Endothelial cell of umbilical vein (primary cell): ENCODE data around the gene ARHGAP42. TPM values are rescaled to one million over a fixed set of nuclear protein-coding genes. Genes with fewer than 3 reads are reported as not detected.

ENCODE experiments used
- BruUV-seq: library from RNA; stranded (reverse); fragments of 400-500 nt; replicated peaks from 2 replicates; lab custom pipeline; 2021; lab: Mats Ljungman, UMichigan
- CTCF ChIA-PET: fragments of 300-600, 350-600 bp; sonication (Branson Sonifier 250); formaldehyde crosslinking; loops from one replicate; lab custom pipeline; 2021; ENCODE audit warnings: antibody characterized with exemption, inconsistent platforms; lab: Charles Lee
- POLR2A ChIA-PET: fragments of 300-600, 350-600 bp; sonication (Branson Sonifier 250); formaldehyde crosslinking; loops from one replicate; lab custom pipeline; 2021; ENCODE audit warnings: antibody characterized with exemption, inconsistent platforms; lab: Charles Lee
- DNase-seq: peaks from one replicate; pipeline ENCODE4 v3.0.0-alpha.2; 2011; ENCODE audit warnings: low read depth, low spot score
- FAIRE-seq: peaks from 2 replicates; lab custom pipeline; 2011; peaks lifted over from hg19 to GRCh38; lab: Jason Lieb, UNC
- H2AFZ ChIP-seq: 2 replicates; pipeline ENCODE4 v1.6.0; 2012; ENCODE audit warnings: low read depth, low read length, control low read depth, inconsistent platforms
- H3K27ac ChIP-seq: 2 replicates; pipeline ENCODE4 v1.5.1; 2011; ENCODE audit warnings: low read depth, mild to moderate bottlenecking, control low read depth, low read length, moderate library complexity; ENCODE audit not compliant: insufficient read depth
- H3K27me3 ChIP-seq, 2 experiments: 2 replicates each; pipeline versions ENCODE4 v1.6.0 to v1.6.1; 2011; ENCODE audit warnings: low read length in 2 of 2, mixed read lengths in 1 of 2; ENCODE audit not compliant: control insufficient read depth in 2 of 2, insufficient read depth in 2 of 2
- H3K36me3 ChIP-seq, 2 experiments: 2 replicates in 1 of 2; 3 replicates in 1 of 2; pipeline ENCODE4 v1.5.1; 2011; ENCODE audit warnings: low read length in 2 of 2, mild to moderate bottlenecking in 1 of 2, moderate library complexity in 1 of 2; ENCODE audit not compliant: control insufficient read depth in 2 of 2, insufficient read depth in 2 of 2; ENCODE audit errors: extremely low read depth in 1 of 2
- H3K4me1 ChIP-seq: 3 replicates; pipeline ENCODE4 v1.5.1; 2011; ENCODE audit warnings: mild to moderate bottlenecking, low read length; ENCODE audit not compliant: control insufficient read depth, insufficient read depth; ENCODE audit errors: extremely low read depth
- H3K4me2 ChIP-seq: 2 replicates; pipeline ENCODE4 v1.6.1; 2011; ENCODE audit warnings: low read length, control low read depth, mixed read lengths; ENCODE audit not compliant: insufficient read depth
- H3K4me3 ChIP-seq, 3 experiments: fragments of 200-600 bp in 1 of 3; sonication (generic), shearing (Covaris generic) in 1 of 3; replicated peaks in 1 of 3; 2 replicates each; pipeline ENCODE4 v1.5.1; 2011 to 2016; ENCODE audit warnings: control low read depth in 3 of 3, low read length in 3 of 3, mild to moderate bottlenecking in 2 of 3, inconsistent platforms in 1 of 3, low read depth in 1 of 3, moderate library complexity in 1 of 3; ENCODE audit not compliant: insufficient read depth in 1 of 3
- H3K79me2 ChIP-seq: 2 replicates; pipeline ENCODE4 v1.6.0; 2012; ENCODE audit warnings: low read length, inconsistent platforms; ENCODE audit not compliant: control insufficient read depth, insufficient read depth
- H3K9ac ChIP-seq: replicated peaks from 2 replicates; pipeline ENCODE3; 2011; ENCODE audit warnings: low read length, control low read depth; ENCODE audit not compliant: insufficient read depth; ENCODE audit errors: extremely low read depth
- H3K9me1 ChIP-seq: replicated peaks from 3 replicates; pipeline ENCODE4 v1.6.0; 2011; ENCODE audit warnings: mild to moderate bottlenecking, low read length; ENCODE audit not compliant: control insufficient read depth, insufficient read depth; ENCODE audit errors: extremely low read depth
- H3K9me3 ChIP-seq: replicated peaks from 2 replicates; pipeline ENCODE4 v1.5.1; 2012; ENCODE audit warnings: low read length, inconsistent platforms; ENCODE audit not compliant: control insufficient read depth, insufficient read depth
- H4K20me1 ChIP-seq: replicated peaks from 2 replicates; pipeline ENCODE3; 2011; ENCODE audit warnings: mild to moderate bottlenecking, low read length; ENCODE audit not compliant: control insufficient read depth, insufficient read depth; ENCODE audit errors: extremely low read depth
- EZH2 ChIP-seq: IDR thresholded peaks from 2 replicates; pipeline ENCODE4 v1.6.1; 2012; ENCODE audit warnings: borderline replicate concordance, low read depth, mild to moderate bottlenecking, moderate library complexity, low read length, inconsistent platforms; ENCODE audit not compliant: severe bottlenecking
- FOS ChIP-seq: IDR thresholded peaks from 2 replicates; pipeline ENCODE4 v1.6.1; 2011; ENCODE audit warnings: mild to moderate bottlenecking, low read length, moderate library complexity, borderline replicate concordance; ENCODE audit not compliant: insufficient read depth
- GATA2 ChIP-seq: IDR thresholded peaks from 2 replicates; pipeline ENCODE4 v1.7.0; 2011; ENCODE audit warnings: low read depth, mild to moderate bottlenecking, moderate library complexity, mixed read lengths, low read length; ENCODE audit not compliant: insufficient read length, insufficient read depth
- JUN ChIP-seq: IDR thresholded peaks from 2 replicates; pipeline ENCODE4 v1.6.1; 2011; ENCODE audit warnings: borderline replicate concordance, low read depth; ENCODE audit not compliant: insufficient read length, insufficient read depth
- MYC ChIP-seq: IDR thresholded peaks from one replicate; pipeline ENCODE4 v1.6.1; 2011; ENCODE audit warnings: mild to moderate bottlenecking, low read depth, low read length
- POLR2A ChIP-seq: IDR thresholded peaks from 2 replicates; pipeline ENCODE4 v1.6.1; 2012; ENCODE audit warnings: low read depth, mild to moderate bottlenecking, control low read depth, low read length
- POLR2AphosphoS5 ChIP-seq: IDR thresholded peaks from 2 replicates; pipeline ENCODE4 v1.6.1; 2012; ENCODE audit warnings: low read depth, mild to moderate bottlenecking, control low read depth, low read length, moderate library complexity; ENCODE audit not compliant: insufficient read depth
- dilution Hi-C: fragments of 300-500 bp; cut with MboI; formaldehyde crosslinking; loops from one replicate; pipeline ENCODE4 v1.15.0; 2019; ENCODE audit warnings: low sequenced_read_pairs; ENCODE audit not compliant: extremely low pct_ligation_motif_present
- intact Hi-C: fragments of 100-400 bp; cut with micrococcal nuclease; formaldehyde crosslinking; loops from one replicate; pipeline ENCODE4 v1.10.0; 2022
- polyA plus RNA-seq, 4 experiments: library from polyadenylated mRNA; depleted of rRNA in 3 of 4; stranded (reverse) in 3 of 4; unstranded in 1 of 4; fragments of >200 nt; gene quantifications; 2 replicates each; pipeline versions ENCODE4 v1.2.1 to v1.2.3, GENCODE V29; 2011 to 2012; ENCODE audit warnings: missing spikeins in 1 of 4
- total RNA-seq: library from RNA; stranded (reverse); gene quantifications from 2 replicates; pipeline ENCODE4 v1.2.3, GENCODE V29; 2021
- TF ChIP-seq, protein P1 (sequence below), 2 donors: IDR thresholded peaks; 1 replicate in 1 of 2; 2 replicates in 1 of 2; pipeline ENCODE4 v1.5.1; 2011; ENCODE audit warnings: low read length in 2 of 2, mild to moderate bottlenecking in 2 of 2, moderate library complexity in 2 of 2, control low read depth in 1 of 2, inconsistent platforms in 1 of 2, low read depth in 1 of 2; ENCODE audit not compliant: insufficient read depth in 1 of 2; ENCODE audit errors: extremely low read depth in 1 of 2
- TF ChIP-seq, protein P2 (sequence below): IDR thresholded peaks from 2 replicates; pipeline ENCODE4 v1.6.1; 2011; ENCODE audit not compliant: insufficient read depth, insufficient read length

Gene ARHGAP42
- total and polyA plus RNA-seq, 2 donors (not counting 3 experiments of a cell fraction or from before 2014, with no cell fraction given), result 1.8 to 2.4 TPM

DNA sequence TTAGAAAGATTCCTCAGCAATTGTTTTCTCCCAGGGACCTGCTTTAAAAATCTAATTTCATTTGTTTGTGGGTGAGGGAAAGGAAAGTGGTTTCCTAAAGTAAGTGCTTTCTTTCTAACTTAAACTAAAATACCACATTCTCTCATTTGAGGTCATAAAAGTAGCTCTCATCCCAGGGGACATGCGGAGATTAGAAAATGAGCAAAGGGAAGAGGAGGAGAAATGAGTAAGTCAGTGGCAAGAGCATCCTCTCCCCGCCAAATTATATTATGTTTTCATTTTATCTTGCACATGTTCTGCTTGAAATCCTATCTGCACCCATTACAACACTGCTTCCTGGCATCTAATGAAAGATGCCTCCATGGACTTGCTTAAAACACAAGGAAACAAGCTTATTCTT is 191.4 kb downstream of the ARHGAP42 start:
- Histone ChIP-seq H3K9me3 (no peaks in the 10 kb centered on the region), H2AFZ (no peak overlapping the region), H3K4me2 (no peak overlapping the region), H3K27me3 (no peaks in the 10 kb centered on the region), H3K79me2 (no peaks in the 10 kb centered on the region), H3K36me3 (no peaks in the 10 kb centered on the region), H3K4me1 (no peaks in the 10 kb centered on the region), H3K9me1 (no peaks in the 10 kb centered on the region), H3K9ac (no peak overlapping the region), H3K27ac (no peak overlapping the region), H3K4me3 (no peak overlapping the region), H4K20me1 (no peaks in the 10 kb centered on the region)
- no peak for TF ChIP-seq POLR2A
- no peak for TF ChIP-seq POLR2AphosphoS5
- TF ChIP-seq, protein P1, sequence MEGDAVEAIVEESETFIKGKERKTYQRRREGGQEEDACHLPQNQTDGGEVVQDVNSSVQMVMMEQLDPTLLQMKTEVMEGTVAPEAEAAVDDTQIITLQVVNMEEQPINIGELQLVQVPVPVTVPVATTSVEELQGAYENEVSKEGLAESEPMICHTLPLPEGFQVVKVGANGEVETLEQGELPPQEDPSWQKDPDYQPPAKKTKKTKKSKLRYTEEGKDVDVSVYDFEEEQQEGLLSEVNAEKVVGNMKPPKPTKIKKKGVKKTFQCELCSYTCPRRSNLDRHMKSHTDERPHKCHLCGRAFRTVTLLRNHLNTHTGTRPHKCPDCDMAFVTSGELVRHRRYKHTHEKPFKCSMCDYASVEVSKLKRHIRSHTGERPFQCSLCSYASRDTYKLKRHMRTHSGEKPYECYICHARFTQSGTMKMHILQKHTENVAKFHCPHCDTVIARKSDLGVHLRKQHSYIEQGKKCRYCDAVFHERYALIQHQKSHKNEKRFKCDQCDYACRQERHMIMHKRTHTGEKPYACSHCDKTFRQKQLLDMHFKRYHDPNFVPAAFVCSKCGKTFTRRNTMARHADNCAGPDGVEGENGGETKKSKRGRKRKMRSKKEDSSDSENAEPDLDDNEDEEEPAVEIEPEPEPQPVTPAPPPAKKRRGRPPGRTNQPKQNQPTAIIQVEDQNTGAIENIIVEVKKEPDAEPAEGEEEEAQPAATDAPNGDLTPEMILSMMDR (IDR thresholded peaks at IDR 0.05; ENCODE audit: extremely low read depth in 1 of 2, insufficient read depth in 1 of 2, low read depth in 1 of 2, low read length in 2 of 2), result no peak
- no peak for TF ChIP-seq GATA2
- TF ChIP-seq EZH2, result no peak
- TF ChIP-seq JUN, result no peak
- TF ChIP-seq, protein P2, sequence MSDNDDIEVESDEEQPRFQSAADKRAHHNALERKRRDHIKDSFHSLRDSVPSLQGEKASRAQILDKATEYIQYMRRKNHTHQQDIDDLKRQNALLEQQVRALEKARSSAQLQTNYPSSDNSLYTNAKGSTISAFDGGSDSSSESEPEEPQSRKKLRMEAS, result no peak
- no peak for TF ChIP-seq FOS
- no peak for TF ChIP-seq MYC
- intact Hi-C loops (no loop called here), dilution Hi-C loops (no loop called here)
- no TSS peak for BruUV-seq
- DNase-seq (no peak), FAIRE-seq (no peak)
- POLR2A ChIA-PET, result no interaction called here
- CTCF ChIA-PET, result no interaction called here
